G401.6 (cell line): ENCODE measurements around the gene HDDC3.

Experiments used
- FAIRE-seq: peaks from 2 replicates; lab custom pipeline; 2012; peaks lifted over from hg19 to GRCh38; lab: Jason Lieb, UNC

HDDC3 gene

GRCh38 chr15:90891346-90891949 lies 40.9 kb downstream of the HDDC3 start:
- FAIRE-seq = no peak

GRCh38 chr15:90890839-90891238 lies 41.5 kb downstream of the HDDC3 start:
- no peak for FAIRE-seq

GRCh38 chr15:90889736-90890456 lies 42.5 kb downstream of the HDDC3 start:
- FAIRE-seq = no peak

- no peak for FAIRE-seq
These were observed 43.0 kb downstream of the HDDC3 start for GRCh38 chr15:90889313-90889730.

GRCh38 chr15:90887037-90887481 lies 45.3 kb downstream of the HDDC3 start:
- FAIRE-seq = no peak

GRCh38 chr15:90886291-90886614 lies 46.1 kb downstream of the HDDC3 start:
- no peak for FAIRE-seq

- no peak for FAIRE-seq
These were observed 46.7 kb downstream of the HDDC3 start for GRCh38 chr15:90885432-90886290.

GRCh38 chr15:90884719-90885431 lies 47.5 kb downstream of the HDDC3 start:
- FAIRE-seq = no peak

- no peak for FAIRE-seq
These were observed 48.2 kb downstream of the HDDC3 start, which contains the start of gene FES for GRCh38 chr15:90883976-90884718. FES (plus strand) TSS chr15:90884504; CDS start chr15:90885046, 542 bp downstream.

- no peak for FAIRE-seq
These were observed 48.8 kb downstream of the HDDC3 start for GRCh38 chr15:90883526-90883975.

GRCh38 chr15:90882781-90883525 lies 49.4 kb downstream of the HDDC3 start:
- FAIRE-seq = no peak

- no peak for FAIRE-seq
These were observed 50.2 kb downstream of the HDDC3 start for GRCh38 chr15:90881978-90882721.

- FAIRE-seq = no peak
These were observed 51.0 kb downstream of the HDDC3 start for GRCh38 chr15:90881181-90881977.

- FAIRE-seq = no peak
These were observed 51.8 kb downstream of the HDDC3 start for GRCh38 chr15:90880381-90881145.
